Measurements from ENCODE around the gene GPT2.
"Not testable (repeated sequence)": the region's sequence is repeated elsewhere in the genome, so short reads cannot be mapped to it uniquely, and the experiment has no call there.

Gene GPT2

GRCh38 chr16:46923513-46924295 is 39.5 kb downstream of the GPT2 start:
- DNase-seq, result no peak

GRCh38 chr16:46924402-46924801 is 40.2 kb downstream of the GPT2 start:
- no peak for DNase-seq

- no peak for DNase-seq
Observed at GRCh38 chr16:46926470-46927225, 42.5 kb downstream of the GPT2 start.

GRCh38 chr16:46927273-46927672 is 43.1 kb downstream of the GPT2 start:
- DNase-seq, result no peak

- no peak for DNase-seq
Observed at GRCh38 chr16:46928811-46929210, 44.6 kb downstream of the GPT2 start.

GRCh38 chr16:46929378-46930332 is 45.5 kb downstream of the GPT2 start:
- DNase-seq, result no peak

GRCh38 chr16:46930861-46931260 is 46.7 kb downstream of the GPT2 start:
- no peak for DNase-seq

- DNase-seq, result no peak
Observed at GRCh38 chr16:46932802-46933201, 48.6 kb downstream of the GPT2 start.

GRCh38 chr16:46937536-46937935 is 53.4 kb downstream of the GPT2 start:
- no peak for DNase-seq

GRCh38 chr16:46944713-46945112 is 60.6 kb downstream of the GPT2 start:
- DNase-seq, result not testable (repeated sequence)

- DNase-seq, result no peak
Observed at GRCh38 chr16:46947900-46948547, 63.9 kb downstream of the GPT2 start.

GRCh38 chr16:46948548-46949166 is 64.5 kb downstream of the GPT2 start:
- no peak for DNase-seq

- no peak for DNase-seq
Observed at GRCh38 chr16:46949241-46949892, 65.2 kb downstream of the GPT2 start.

GRCh38 chr16:46950009-46950408 is 65.8 kb downstream of the GPT2 start:
- no peak for DNase-seq

- no peak for DNase-seq
Observed at GRCh38 chr16:46954562-46954961, 70.4 kb downstream of the GPT2 start.

- DNase-seq, result no peak
Observed at GRCh38 chr16:46961373-46962353, 77.5 kb downstream of the GPT2 start.

- DNase-seq, result no peak
Observed at GRCh38 chr16:46962629-46963028, 78.5 kb downstream of the GPT2 start.

GRCh38 chr16:46968063-46968435 is 83.9 kb downstream of the GPT2 start:
- no peak for DNase-seq

- no peak for DNase-seq
Observed at GRCh38 chr16:46970089-46970488, 85.9 kb downstream of the GPT2 start.

GRCh38 chr16:46971271-46971670 is 87.1 kb downstream of the GPT2 start:
- DNase-seq, result no peak

All from NCI-H1417 treated with DMSO at 0.1 percent for 48 hours (cell line).